Vagina (tissue), 2 donors: ENCODE data around the gene SPON1.

Experiments used
- CTCF ChIP-seq, 3 experiments: fragments of 450-650 bp in 2 of 3; fragments of 200-600 bp in 1 of 3; sonication (generic) in 1 of 3; IDR thresholded peaks; one replicate each; pipeline ENCODE4 v1.5.1; 2017 to 2019; ENCODE audit warnings: antibody characterized with exemption in 3 of 3, mild to moderate bottlenecking in 2 of 3, moderate library complexity in 2 of 3
- POLR2A ChIP-seq, 2 donors: fragments of 450-650 bp; IDR thresholded peaks; one replicate each; pipeline ENCODE4 v1.6.1; 2017; ENCODE audit warnings: antibody characterized with exemption in 2 of 2, mild to moderate bottlenecking in 2 of 2, moderate library complexity in 2 of 2

GRCh38 chr11:14007566-14007965 lies 45.0 kb downstream of the SPON1 start:
- no peak for TF ChIP-seq POLR2A (IDR thresholded peaks at IDR 0.05)
- no peak for TF ChIP-seq CTCF (IDR thresholded peaks at IDR 0.05)
